GM12875 (cell line): ENCODE data around the gene ATP8B3.

Experiments
- H3K4me3 ChIP-seq: one replicate; pipeline ENCODE4 v1.5.1; 2011; ENCODE audit warnings: low read depth, low read length, control low read depth
- TF ChIP-seq, protein P1 (sequence below): IDR thresholded peaks from 2 replicates; pipeline ENCODE4 v1.5.1; 2011; ENCODE audit warnings: low read depth, mild to moderate bottlenecking, control low read depth, inconsistent platforms, low read length, moderate library complexity, borderline replicate concordance; ENCODE audit not compliant: insufficient read depth

ATP8B3 gene

DNA sequence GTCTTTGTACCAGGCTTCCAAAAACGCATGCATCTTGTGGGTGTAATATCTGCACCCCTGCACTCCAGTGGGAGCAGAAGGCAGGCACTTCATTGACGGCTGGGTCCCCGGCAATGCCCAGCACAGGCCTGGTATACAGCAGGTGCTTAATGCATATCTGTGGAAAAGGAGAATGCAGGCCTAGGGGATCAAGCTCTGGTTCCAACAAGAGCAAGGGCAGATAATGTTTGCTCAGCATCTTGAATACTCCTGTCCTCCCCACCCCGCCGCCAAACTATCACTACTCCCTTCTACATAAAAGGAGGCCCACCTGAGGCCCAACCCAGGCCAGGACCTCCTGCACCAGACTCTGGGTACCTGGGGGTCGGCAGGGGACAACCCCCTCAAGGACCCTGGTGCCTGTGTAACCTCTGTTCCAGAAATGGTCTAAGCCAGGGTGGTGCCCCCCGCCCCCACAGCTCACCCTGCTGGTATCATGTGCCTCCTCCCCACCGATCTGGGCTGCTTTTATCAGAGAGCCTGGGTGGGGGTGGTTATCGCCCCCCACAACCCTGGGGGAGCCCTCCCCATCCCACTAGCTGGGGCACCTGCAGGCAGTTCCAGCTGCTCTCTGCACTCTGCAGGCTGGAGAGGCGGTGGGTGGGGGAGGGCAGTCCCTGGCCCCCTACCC lies 46.5 kb upstream of the ATP8B3 start:
- TF ChIP-seq, protein P1, sequence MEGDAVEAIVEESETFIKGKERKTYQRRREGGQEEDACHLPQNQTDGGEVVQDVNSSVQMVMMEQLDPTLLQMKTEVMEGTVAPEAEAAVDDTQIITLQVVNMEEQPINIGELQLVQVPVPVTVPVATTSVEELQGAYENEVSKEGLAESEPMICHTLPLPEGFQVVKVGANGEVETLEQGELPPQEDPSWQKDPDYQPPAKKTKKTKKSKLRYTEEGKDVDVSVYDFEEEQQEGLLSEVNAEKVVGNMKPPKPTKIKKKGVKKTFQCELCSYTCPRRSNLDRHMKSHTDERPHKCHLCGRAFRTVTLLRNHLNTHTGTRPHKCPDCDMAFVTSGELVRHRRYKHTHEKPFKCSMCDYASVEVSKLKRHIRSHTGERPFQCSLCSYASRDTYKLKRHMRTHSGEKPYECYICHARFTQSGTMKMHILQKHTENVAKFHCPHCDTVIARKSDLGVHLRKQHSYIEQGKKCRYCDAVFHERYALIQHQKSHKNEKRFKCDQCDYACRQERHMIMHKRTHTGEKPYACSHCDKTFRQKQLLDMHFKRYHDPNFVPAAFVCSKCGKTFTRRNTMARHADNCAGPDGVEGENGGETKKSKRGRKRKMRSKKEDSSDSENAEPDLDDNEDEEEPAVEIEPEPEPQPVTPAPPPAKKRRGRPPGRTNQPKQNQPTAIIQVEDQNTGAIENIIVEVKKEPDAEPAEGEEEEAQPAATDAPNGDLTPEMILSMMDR: no peak
- no peak overlapping the region for H3K4me3 ChIP-seq

DNA sequence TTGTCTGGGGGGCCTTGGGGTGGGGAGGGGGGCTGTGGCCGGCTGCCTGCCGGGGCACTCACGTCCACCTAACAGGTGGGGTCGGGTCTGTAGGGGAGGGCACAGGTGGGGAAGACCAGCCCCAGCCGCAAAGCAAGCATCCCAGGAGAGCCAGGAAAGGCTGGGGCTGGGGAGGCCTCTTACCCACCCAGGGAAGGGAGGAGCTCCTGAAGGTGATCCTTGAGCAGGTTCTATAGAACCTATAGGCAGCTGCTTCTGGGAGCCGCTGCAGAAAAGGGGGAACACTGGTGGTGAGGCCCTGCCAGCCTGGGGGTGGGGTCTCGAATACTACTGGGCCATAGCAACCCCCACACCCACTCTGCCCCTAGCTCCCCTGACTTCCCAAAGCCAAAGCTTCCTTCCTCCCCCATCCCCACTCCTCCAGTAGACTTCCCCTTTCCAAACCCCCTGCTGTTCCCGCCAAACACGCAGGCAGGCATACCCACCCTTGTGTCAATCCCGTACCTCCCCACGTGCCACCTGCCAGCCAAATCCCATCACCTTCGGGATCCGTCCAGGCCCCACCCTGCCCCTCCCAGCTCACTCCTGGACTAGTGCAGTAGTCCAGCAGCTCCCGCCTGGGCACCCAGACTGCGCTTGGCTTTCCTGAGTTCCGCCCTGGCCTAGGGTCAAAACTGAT lies 45.7 kb upstream of the ATP8B3 start:
- TF ChIP-seq, protein P1: no peak
- peak overlapping the region; percentile 24 for H3K4me3 ChIP-seq

DNA sequence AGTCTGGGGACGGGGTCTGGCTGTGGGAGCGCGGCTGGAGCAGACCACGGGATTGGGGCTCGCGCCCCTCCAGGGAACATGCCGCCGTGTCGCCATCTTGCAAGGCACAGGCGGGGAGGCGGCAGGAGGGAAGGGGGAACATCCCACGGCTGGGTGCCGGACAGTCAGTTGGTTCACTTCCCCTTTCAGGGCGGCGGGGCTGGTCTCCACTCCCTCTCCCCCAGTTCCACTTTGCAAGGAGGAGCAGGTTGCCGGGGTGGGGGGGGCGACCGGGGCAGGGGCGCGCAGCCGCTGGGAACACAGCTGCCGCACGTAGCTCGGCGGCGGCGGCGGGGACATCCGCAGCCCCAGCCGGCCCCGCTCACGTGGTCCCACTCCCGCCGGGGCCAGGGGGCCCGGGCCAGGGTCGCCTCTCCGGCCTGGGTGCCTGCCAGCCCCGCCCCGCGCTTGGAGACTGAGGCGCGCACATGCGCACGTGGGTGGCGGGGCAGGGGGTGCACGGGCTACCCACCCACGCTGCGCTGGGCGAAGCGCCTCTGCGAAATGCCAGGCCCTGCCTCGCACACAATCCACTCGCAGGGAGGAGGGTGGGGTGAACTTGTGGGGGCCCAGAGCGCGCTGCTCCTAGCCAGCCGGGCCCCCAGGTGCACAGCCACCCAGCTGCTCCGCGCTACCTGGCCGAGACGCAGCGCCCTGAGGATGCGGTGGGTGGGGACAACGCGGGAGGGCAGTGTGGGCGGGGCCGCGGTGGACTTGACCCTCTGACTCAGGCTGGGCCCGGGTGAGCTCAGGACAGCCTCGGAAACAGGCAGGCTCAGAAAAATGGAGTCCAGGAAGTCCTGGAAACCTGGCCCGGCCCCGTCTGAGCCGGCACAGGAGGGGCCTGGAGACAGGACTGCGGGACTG lies 44.9 kb upstream of the ATP8B3 start:
- TF ChIP-seq, protein P1: no peak
- peak overlapping the region; percentile 49 for H3K4me3 ChIP-seq

DNA sequence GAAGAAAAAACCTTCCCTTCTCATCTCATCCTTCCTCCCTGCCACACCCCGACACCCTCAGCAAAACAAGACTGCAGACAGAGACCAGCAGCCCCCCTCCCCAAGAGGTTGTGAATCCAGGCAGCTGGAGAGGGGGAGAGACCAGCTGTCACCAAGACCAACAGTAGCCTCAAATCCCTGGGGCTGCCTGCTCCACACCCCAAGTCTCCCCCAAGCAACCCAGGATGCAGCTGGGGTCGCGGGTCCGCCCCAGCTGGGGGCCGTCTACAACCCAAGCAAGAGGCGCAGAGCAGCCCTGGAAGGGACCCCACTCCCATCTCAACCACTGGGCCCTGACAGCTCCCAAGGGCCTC lies 44.2 kb upstream of the ATP8B3 start:
- TF ChIP-seq, protein P1: no peak
- peak overlapping the region; percentile 49 for H3K4me3 ChIP-seq

DNA sequence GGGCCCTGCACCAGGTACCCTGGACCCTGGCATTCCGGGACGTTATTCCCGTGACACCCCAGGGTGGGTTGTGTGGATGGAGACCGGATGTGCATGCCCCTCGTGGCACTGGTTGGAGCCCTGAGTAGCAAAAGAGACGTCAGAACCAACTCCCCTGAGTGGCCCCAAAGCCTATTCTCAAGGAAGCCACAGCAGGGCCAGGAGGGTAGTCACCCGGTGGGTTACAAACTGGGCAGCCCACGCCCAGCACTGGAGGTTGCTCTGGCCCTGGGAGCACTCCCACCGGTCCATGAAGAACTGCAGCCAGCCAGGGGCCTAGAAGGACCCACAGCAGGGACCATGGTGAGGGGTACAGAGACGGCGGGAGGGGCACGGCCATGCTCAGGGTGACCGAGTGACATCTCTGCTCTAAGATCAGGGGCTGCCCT lies 43.8 kb upstream of the ATP8B3 start:
- TF ChIP-seq, protein P1: no peak
- H3K4me3 ChIP-seq: peak overlapping the region; percentile 49

DNA sequence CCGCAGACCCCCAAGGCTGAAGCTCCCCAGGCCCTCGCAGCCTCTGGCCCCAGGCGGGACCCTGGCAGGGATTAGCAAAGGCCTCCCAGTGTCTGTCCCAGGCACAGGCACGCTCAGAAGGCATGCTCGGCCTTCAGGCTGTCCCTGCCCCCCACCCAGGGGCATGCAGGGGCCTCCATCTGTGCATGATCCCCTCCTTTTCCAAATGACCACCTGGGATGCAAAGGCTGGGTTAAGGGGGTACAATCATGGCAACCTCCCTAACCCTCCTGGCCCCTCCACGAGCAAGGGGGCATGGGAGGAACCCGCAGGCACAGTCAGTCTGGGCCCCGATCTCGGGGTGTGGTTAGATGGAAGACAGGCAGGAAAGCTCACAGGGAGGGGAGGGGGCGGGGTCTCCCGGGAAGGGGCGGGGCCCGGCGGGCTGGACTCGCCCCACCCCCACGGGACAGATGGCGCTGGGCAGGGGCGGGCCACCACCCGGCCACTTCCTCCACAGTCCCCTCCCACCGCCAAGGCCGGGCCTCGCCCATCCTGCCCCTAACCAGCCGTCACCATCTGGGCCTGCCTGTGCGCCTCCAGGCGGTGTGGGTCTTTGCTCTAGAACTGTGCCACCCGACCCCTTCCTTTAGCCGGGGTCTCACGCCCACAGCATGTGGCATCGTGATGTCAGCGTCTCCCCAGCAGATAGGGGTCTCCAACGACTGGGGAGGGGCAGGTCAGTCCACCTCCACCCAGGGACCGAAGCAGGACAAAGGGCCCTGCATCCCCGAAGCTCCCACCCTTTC lies 43.2 kb upstream of the ATP8B3 start:
- TF ChIP-seq, protein P1: peak; percentile 7; the same call in 1 of the 2 replicates
- H3K4me3 ChIP-seq: peak overlapping the region; percentile 49
